Measurements from ENCODE around the gene DHX16. TPM values are rescaled to one million over a fixed set of nuclear protein-coding genes. Genes with fewer than 3 reads are reported as not detected.

The DHX16 gene
- total RNA-seq, 6 donors from 2014 or later: 28.1 to 60.8 (median 31.8) TPM

DNA sequence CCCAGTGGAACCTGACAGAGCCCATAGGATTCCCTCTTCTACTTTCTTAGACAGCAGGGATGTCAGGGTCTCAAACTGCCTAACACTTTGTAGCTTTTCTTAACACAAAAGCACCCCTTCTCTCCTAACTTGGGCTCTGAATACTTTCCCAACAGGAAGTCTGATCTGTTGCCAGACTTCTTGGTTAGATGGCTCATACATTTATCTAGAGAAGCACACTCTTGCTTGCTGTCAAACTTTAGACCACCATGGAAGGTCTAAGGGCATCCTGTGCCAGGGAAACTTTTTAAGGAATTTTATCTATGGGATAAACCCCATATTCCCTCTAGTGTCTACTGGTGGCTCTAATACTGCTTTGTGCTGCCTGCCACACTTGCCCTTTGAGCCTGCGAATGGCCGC, 29.1 kb downstream of the DHX16 start:
- 94 to 95% methylated on average over 2 of the region's 2 CpGs for WGBS, 2 donors

GRCh38 chr6:30641048-30641447, 31.8 kb downstream of the DHX16 start:
- 79 to 86% methylated on average over 1 of the region's 1 CpG for WGBS, 2 donors
- peaks cover 0 to 38% (median 19%) of the 10 kb centered on the region in 4 donors for H3K36me3 ChIP-seq
- TF ChIP-seq POLR2A (IDR thresholded peaks at IDR 0.05): no peak
- no peak for TF ChIP-seq CTCF (IDR thresholded peaks at IDR 0.05)
- no peak for TF ChIP-seq EP300 (IDR thresholded peaks at IDR 0.05)
- TF ChIP-seq POLR2AphosphoS5 (IDR thresholded peaks at IDR 0.05): no peak
- no peaks in the 10 kb centered on the region for H3K9me3 ChIP-seq
- no peak overlapping the region for H3K4me3 ChIP-seq
- no peak overlapping the region for H3K27ac ChIP-seq
- ATAC-seq (ENCODE audit: low FRiP score in 2 of 2) (no peak), DNase-seq (no peak)
- peaks cover 0 to 6% (median 1%) of the 10 kb centered on the region in 4 donors for H3K4me1 ChIP-seq
- no peaks in the 10 kb centered on the region for H3K27me3 ChIP-seq

More for the DNA sequence above, 29.1 kb downstream of the DHX16 start:
- Histone ChIP-seq H3K9me3 (no peaks in the 10 kb centered on the region), H3K27me3 (no peaks in the 10 kb centered on the region), H3K36me3 (peaks cover 0 to 38% (median 19%) of the 10 kb centered on the region in 4 donors), H3K4me3 (no peak overlapping the region), H3K27ac (no peak overlapping the region), H3K4me1 (peaks cover 13 to 19% (median 14%) of the 10 kb centered on the region in 4 donors)
- TF ChIP-seq CTCF (IDR thresholded peaks at IDR 0.05) (no peak), POLR2A (IDR thresholded peaks at IDR 0.05) (no peak), EP300 (IDR thresholded peaks at IDR 0.05) (no peak), POLR2AphosphoS5 (IDR thresholded peaks at IDR 0.05) (no peak)
- ATAC-seq (ENCODE audit: low FRiP score in 2 of 2) (no peak), DNase-seq (no peak)

- 77 to 84% methylated on average over 9 to 10 of the region's 10 CpGs for WGBS, 2 donors
- Histone ChIP-seq H3K27ac (no peak overlapping the region), H3K4me1 (no peaks in the 10 kb centered on the region), H3K4me3 (no peak overlapping the region), H3K9me3 (no peaks in the 10 kb centered on the region), H3K27me3 (no peaks in the 10 kb centered on the region), H3K36me3 (peaks cover 0 to 37% (median 19%) of the 10 kb centered on the region in 4 donors)
- ATAC-seq (ENCODE audit: low FRiP score in 2 of 2): no peak
- TF ChIP-seq POLR2A (IDR thresholded peaks at IDR 0.05) (no peak), CTCF (IDR thresholded peaks at IDR 0.05) (no peak), EP300 (IDR thresholded peaks at IDR 0.05) (no peak), POLR2AphosphoS5 (IDR thresholded peaks at IDR 0.05) (no peak)
- DNase-seq: peak in 1 of 2 donors; percentile 27
Observed at GRCh38 chr6:30640481-30640880, 32.3 kb downstream of the DHX16 start.

- Histone ChIP-seq H3K27me3 (no peaks in the 10 kb centered on the region), H3K4me1 (no peaks in the 10 kb centered on the region), H3K4me3 (no peak overlapping the region), H3K9me3 (no peaks in the 10 kb centered on the region), H3K27ac (no peak overlapping the region), H3K36me3 (peaks cover 6 to 35% (median 17%) of the 10 kb centered on the region in 4 donors)
- ATAC-seq (ENCODE audit: low FRiP score in 2 of 2): no peak
- TF ChIP-seq EP300 (IDR thresholded peaks at IDR 0.05): no peak
- TF ChIP-seq CTCF (IDR thresholded peaks at IDR 0.05): no peak
- TF ChIP-seq POLR2A (IDR thresholded peaks at IDR 0.05): no peak
- no peak for TF ChIP-seq POLR2AphosphoS5 (IDR thresholded peaks at IDR 0.05)
- no peak for DNase-seq
- WGBS, 2 donors: 89 to 96% methylated on average over 3 of the region's 3 CpGs
Observed at GRCh38 chr6:30635834-30636233, 37.0 kb downstream of the DHX16 start.

All from upper lobe of left lung (tissue), 6 donors.